ENCODE results near the gene MYBPC2. TPM values are rescaled to one million over a fixed set of nuclear protein-coding genes. Genes with fewer than 3 reads are reported as not detected.

MYBPC2 gene
- total RNA-seq, 1 experiment from 2014 or later, result not detected

DNA sequence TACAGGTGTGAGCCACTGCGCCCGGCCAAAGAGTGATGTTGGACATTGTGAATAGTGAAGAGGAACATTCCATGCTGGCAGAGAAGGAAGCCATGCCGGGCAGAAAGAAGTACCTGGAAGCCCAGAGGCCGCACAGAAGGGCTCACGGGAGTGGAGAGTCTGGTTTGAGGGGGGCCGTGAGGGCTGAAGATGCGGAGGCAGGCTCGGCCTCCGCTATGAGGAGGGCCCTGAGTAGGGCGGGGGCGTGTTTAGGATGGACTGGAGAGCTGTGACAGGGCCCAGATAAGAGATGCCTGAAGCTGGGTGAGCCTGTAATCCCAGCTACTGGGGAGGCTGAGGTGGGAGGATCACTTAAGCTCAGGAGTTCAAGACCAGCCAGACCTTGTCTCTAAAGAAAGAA lies 76.7 kb downstream of the MYBPC2 start:
- in situ Hi-C loops (cut with HindIII; ENCODE audit: low sequenced_read_pairs), result no loop called here
- DNase-seq (ENCODE audit: low spot score), result no peak

GRCh38 chr19:50510121-50510670 lies 77.5 kb downstream of the MYBPC2 start:
- no peak for DNase-seq (ENCODE audit: low spot score)
- in situ Hi-C loops (cut with HindIII; ENCODE audit: low sequenced_read_pairs), result no loop called here

DNA sequence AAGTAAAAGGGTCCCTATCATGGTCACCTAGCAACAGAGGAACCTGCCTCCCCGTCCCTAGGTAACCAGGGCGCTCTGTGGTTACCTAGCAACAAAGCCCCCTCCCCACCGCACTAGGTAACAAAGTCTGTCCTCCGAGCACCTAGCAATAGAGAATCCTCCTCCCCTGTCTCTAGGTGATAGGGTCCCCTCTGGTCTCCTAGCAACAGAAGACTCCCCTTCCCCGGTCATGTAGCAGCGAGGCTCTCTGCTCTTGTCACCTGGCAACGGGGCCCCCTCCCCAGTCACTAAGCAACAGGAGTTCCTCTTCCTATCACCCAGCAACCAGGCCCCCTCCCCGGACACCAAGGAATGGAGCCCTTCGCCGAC lies 78.0 kb downstream of the MYBPC2 start:
- no peak for DNase-seq (ENCODE audit: low spot score)
- in situ Hi-C loops (cut with HindIII; ENCODE audit: low sequenced_read_pairs), result no loop called here

GRCh38 chr19:50511069-50511822 lies 78.6 kb downstream of the MYBPC2 start, which contains the start of gene JOSD2:
Gene JOSD2, minus strand, starts transcription at chr19:50511191. Its CDS starts 760 bp downstream, at chr19:50510431.
- peak; percentile 99 for DNase-seq (ENCODE audit: low spot score)
- in situ Hi-C loops (cut with HindIII; ENCODE audit: low sequenced_read_pairs), result no loop called here

DNA sequence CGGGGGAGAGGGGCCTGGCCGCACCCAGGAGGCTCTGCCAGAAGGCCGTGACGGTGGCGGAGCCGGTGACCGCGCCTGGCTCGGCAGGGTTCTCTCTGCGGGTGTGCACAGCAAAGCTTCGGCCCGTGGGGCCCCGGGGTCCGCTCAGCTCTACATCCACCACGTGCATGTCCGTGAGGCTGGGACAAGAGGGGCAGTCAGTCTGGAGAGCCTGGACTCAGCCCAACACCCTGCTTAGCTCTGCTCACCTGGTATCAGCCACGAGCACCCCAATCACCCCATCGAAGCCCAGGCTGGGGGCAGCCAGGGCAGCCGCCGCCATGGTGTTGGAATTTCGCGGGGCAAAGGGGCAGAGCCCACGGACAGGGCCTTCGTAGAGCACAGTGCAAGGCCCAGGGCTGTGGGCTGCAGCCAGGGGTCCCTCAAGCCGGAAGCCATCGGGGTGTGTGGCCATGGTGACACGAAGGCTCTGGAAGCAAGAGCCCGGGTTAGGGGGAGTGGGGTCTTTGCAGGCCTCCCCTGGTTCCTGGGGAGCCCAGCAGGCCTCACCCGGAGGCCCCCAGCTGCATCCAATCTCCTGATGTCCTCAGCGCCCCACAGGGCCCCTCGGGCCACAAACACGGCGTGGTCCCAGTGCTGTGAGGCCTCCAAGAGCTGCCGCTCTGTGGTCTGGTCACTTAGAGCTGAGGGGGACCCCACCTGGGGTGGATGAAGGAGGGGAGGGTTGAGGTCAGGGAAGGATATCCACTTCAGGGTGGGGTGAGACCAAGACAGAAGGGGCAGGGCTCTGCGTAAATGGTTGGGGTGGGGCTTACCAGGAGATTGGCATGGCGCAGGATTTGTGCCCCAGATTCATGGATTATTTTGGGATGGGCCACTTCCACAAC lies 79.7 kb downstream of the MYBPC2 start:
- peak; percentile 63 for DNase-seq (ENCODE audit: low spot score)

DNA sequence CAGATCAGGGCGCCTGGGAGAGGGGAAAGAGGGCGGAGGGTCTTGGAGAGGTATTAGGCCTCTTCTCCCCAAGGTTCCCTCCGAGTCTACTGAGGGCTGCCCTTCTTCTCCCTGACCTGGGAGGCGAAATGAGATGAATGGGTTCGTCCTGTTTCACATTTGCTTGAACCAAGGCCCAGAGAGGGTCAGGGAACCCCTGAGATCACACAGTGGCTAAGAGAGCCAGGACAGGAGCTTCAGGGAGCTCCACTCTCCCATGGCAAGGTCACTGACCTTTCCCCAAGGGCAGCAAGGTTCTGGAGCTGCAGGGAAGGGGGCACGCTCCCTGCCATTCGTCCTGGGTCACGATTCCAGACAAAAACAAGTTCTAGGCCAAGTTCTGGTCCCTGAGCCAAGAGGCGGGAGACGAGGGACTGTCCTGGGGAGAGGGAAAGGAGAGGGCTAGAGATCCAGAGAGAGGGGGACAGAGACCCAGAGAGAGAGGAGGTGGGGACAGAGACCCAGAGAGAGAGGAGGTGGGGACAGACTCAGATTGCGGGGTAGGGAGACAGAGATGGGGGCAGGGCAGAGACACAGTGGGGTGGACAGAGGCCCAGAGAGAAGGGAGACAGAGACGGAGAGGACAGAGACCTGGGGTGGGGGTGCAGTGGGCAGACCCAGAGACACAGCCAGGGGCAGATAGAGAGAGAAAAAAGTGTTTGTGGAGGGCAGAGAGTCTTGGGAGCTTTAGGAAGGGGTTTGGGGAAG lies 80.5 kb downstream of the MYBPC2 start:
- in situ Hi-C loops (cut with HindIII; ENCODE audit: low sequenced_read_pairs), result no loop called here
- no peak for DNase-seq (ENCODE audit: low spot score)

More for the DNA sequence above, 79.7 kb downstream of the MYBPC2 start:
- in situ Hi-C loops (cut with HindIII; ENCODE audit: low sequenced_read_pairs), result no loop called here

DNA sequence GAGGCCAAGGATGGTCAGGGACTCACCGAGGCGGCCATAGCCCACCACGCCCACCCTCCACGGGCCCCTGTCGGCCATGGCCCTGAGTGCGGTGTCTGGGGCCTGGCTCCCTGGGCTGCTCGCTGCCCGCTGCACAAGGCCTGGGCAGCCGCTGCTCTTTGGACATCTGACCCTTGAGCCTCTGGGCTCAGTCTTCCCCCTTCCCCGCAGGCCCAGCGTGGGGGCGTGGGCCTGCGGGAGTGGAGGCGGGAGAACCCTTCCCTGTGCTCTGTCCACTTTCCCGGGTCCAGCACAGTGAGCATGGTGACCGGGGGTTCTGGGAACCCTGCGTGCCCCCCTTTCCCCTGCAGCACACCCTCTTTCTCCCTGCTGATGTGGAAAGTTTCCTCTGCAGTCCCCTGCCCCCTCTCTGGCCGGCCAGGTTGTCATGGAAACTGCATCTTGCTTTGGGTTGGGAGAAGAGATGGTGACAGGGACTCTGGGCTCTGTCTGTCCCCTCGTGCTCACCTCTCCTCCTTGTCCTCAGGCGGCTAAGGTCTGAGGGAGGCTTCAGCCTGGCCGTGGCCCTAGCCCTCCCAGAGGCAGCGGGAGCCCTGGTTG lies 81.2 kb downstream of the MYBPC2 start, which contains the start of gene ASPDH:
Gene ASPDH, minus strand, starts transcription at position 168 of the 600 bp plus-strand sequence. Its CDS starts 90 bp downstream, at position 78.
- peak; percentile 76 for DNase-seq (ENCODE audit: low spot score)
- in situ Hi-C loops (cut with HindIII; ENCODE audit: low sequenced_read_pairs), result no loop called here

DNA sequence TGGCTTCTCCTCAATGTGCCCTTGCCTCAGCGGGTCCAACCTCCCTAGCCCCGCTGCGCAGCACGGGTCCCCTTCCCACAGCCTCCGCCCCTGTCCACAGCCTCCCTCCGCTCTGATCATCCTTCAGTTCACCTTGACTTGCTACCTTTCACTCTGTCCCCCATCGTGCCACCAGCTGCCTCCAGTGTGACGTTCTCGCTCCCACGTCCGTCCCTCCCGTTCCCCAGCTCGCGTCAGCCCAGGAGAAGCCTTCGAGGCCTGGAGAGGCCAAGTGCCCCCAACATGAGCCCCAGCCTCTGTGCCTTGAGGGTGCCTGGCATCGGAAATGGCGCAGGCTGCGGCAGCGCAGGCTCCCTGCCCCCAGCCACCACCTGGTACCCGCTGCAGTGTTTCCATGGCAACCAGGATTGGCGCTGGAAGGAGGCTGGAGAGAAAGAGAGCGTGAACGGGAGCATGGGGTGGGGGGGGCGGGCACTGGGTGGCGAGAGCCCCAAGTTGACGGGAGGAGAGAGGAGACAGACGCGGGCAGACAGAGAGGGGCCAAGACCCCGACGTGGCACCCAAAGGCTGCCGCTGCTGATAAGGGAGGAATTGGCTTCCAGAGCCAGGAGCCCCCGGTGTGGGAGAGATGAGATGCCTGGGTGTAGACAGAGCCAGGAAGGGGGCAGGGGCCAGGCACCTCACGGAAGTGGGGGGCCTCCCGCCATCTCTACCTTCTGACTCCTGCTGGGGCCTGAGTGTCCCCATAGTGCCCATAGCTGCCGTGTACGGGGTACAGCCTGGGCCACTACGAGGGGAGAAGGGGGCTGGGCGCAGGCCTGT lies 81.9 kb downstream of the MYBPC2 start:
- in situ Hi-C loops (cut with HindIII; ENCODE audit: low sequenced_read_pairs), result no loop called here
- peak; percentile 94 for DNase-seq (ENCODE audit: low spot score)

- in situ Hi-C loops (cut with HindIII; ENCODE audit: low sequenced_read_pairs), result no loop called here
- DNase-seq (ENCODE audit: low spot score), result no peak
Measured at GRCh38 chr19:50515168-50515561, 82.5 kb downstream of the MYBPC2 start.

Other genes with a start within 250 kb of the MYBPC2 start
- 8.8 and 10.3 TPM in 2 replicates for gene MYH14, start 229.3 kb upstream of the MYBPC2 start, total RNA-seq (2014; rRNA removed; shearing (Covaris generic))
- gene KCNC3, start 103.5 kb upstream of the MYBPC2 start, total RNA-seq (2014; rRNA removed; shearing (Covaris generic)), result 3.4 and 4.3 TPM in 2 replicates
- 0.24 TPM in 1 of 2 replicates, not detected in the other for gene NAPSA, start 67.3 kb upstream of the MYBPC2 start, total RNA-seq (2014; rRNA removed; shearing (Covaris generic))
- 33.0 and 41.4 TPM in 2 replicates for gene NR1H2, start 56.4 kb upstream of the MYBPC2 start, total RNA-seq (2014; rRNA removed; shearing (Covaris generic))
- 151 and 176 TPM in 2 replicates for gene POLD1, start 48.5 kb upstream of the MYBPC2 start, total RNA-seq (2014; rRNA removed; shearing (Covaris generic))
- gene SPIB, start 14.0 kb upstream of the MYBPC2 start, total RNA-seq (2014; rRNA removed; shearing (Covaris generic)), result 0.44 TPM in 1 of 2 replicates, not detected in the other
- gene EMC10, start 43.6 kb downstream of the MYBPC2 start, total RNA-seq (2014; rRNA removed; shearing (Covaris generic)), result 104 and 113 TPM in 2 replicates
- gene GARIN5A, start 44.0 kb downstream of the MYBPC2 start, total RNA-seq (2014; rRNA removed; shearing (Covaris generic)), result 0.10 and 1.5 TPM in 2 replicates
- 13.6 and 33.3 TPM in 2 replicates for gene JOSD2, start 78.3 kb downstream of the MYBPC2 start, total RNA-seq (2014; rRNA removed; shearing (Covaris generic))
- not detected in 2 replicates for gene ASPDH, start 81.0 kb downstream of the MYBPC2 start, total RNA-seq (2014; rRNA removed; shearing (Covaris generic))
- gene LRRC4B, start 135.5 kb downstream of the MYBPC2 start, total RNA-seq (2014; rRNA removed; shearing (Covaris generic)), result 16.5 and 19.2 TPM in 2 replicates
- gene SYT3, start 207.0 kb downstream of the MYBPC2 start, total RNA-seq (2014; rRNA removed; shearing (Covaris generic)), result 2.7 and 5.7 TPM in 2 replicates
- gene C19orf81, start 216.6 kb downstream of the MYBPC2 start, total RNA-seq (2014; rRNA removed; shearing (Covaris generic)), result 10.0 and 13.1 TPM in 2 replicates